ENCODE measurements around the gene SPATS2. TPM values are rescaled to one million over a fixed set of nuclear protein-coding genes. Genes with fewer than 3 reads are reported as not detected.
A peak's percentile ranks its signal among the peaks of the same experiment; 100 is the strongest.

SPATS2 gene
- total and polyA plus RNA-seq, 2 of the 4 experiments (the other 2 are of a cell fraction) = 50.6 to 63.3 TPM

DNA sequence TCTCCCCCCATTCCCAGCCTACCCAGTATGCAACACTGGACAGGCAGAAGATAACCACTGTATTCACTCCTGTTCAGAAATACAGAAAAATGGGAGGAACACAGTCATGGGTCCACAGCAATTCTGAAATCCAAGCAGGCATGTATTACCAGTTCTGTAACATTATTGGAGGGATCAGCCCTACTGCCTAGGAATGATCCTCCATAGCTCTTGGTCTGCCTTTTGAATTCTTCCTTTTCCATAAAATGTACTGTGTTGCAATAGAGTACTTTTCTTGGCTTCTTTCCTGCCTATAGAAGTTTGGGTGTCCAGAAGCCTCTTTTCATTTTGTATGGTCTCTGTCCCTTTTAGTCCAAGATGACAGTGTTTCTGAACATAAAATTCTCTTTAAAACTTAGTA lies 46.5 kb downstream of the SPATS2 start:
- Histone ChIP-seq H2BK5ac (ENCODE audit: low read depth, low read length, poor library complexity, severe bottlenecking) (peak overlapping the region; percentile 11), H3K9ac (ENCODE audit: low read depth, low read length) (no peak overlapping the region), H2BK15ac (ENCODE audit: low read depth, low read length) (no peak overlapping the region), H3K9me1 (ENCODE audit: insufficient read depth, low read length) (peaks cover 12% of the 10 kb centered on the region), H2AK5ac (ENCODE audit: low read depth, low read length) (no peak overlapping the region), H3K4ac (ENCODE audit: low read depth, low read length) (no peak overlapping the region), H2AK9ac (replicated peaks; ENCODE audit: low read depth, low read length, poor library complexity) (no peak overlapping the region), H4K5ac (ENCODE audit: low read depth, low read length) (no peak overlapping the region), H2BK120ac (ENCODE audit: low read depth, low read length) (no peak overlapping the region), H2AFZ (replicated peaks; ENCODE audit: low read length, poor library complexity) (no peak overlapping the region), H3K56ac (ENCODE audit: extremely low read depth, insufficient read depth, low read length) (no peak overlapping the region), H4K91ac (ENCODE audit: insufficient read depth, low read depth, low read length) (no peak overlapping the region), H3K4me2 (ENCODE audit: low read depth, low read length) (no peak overlapping the region), H4K20me1 (ENCODE audit: insufficient read depth, low read length) (peaks cover 19% of the 10 kb centered on the region), H3K4me3 (ENCODE audit: insufficient read depth, low read depth, low read length) (no peak overlapping the region), H3K36me3 (ENCODE audit: control insufficient read depth, insufficient read depth, low read length) (no peaks in the 10 kb centered on the region), H3K23ac (ENCODE audit: low read depth, low read length) (no peak overlapping the region), H3K79me1 (ENCODE audit: low read depth in 1 of 2, low read length in 2 of 2) (peaks cover 34 to 82% of the 10 kb centered on the region in 2 experiments), H3K14ac (replicated peaks; ENCODE audit: low read depth, low read length) (0 out of 2 replicates have a peak overlapping the region, but pooled peaks have one; percentile 36), H2BK20ac (ENCODE audit: low read depth, low read length) (no peak overlapping the region), H3K9me3 (ENCODE audit: control insufficient read depth, insufficient read depth, low read length) (no peaks in the 10 kb centered on the region), H4K8ac (ENCODE audit: low read depth in 2 of 2, low read length in 2 of 2) (no peak overlapping the region), H3K18ac (ENCODE audit: low read depth, low read length) (no peak overlapping the region), H3K27me3 (ENCODE audit: control insufficient read depth, insufficient read depth, low read length) (no peaks in the 10 kb centered on the region), H3K4me1 (ENCODE audit: control insufficient read depth, insufficient read depth, low read length) (peaks cover 3% of the 10 kb centered on the region; the same call in 1 of the 2 replicates), H3K27ac (ENCODE audit: insufficient read depth, low read length) (no peak overlapping the region)
- ChIA-PET POLR2A (ENCODE audit: unreplicated experiment) (no interaction called here), CTCF (no interaction called here)
- in situ Hi-C loops (cut with MboI; ENCODE audit: low sequenced_read_pairs) (no loop called here), intact Hi-C loops (cut with micrococcal nuclease) (no loop called here), dilution Hi-C loops (cut with HindIII; ENCODE audit: low sequenced_read_pairs, unreplicated experiment) (no loop called here)
- TF ChIP-seq MAZ (IDR thresholded peaks at IDR 0.05; ENCODE audit: borderline replicate concordance, low read depth, low read length) (no peak), RCOR1 (IDR thresholded peaks at IDR 0.05; ENCODE audit: insufficient replicate concordance, low read length) (no peak), SMC3 (IDR thresholded peaks at IDR 0.05; ENCODE audit: low read depth, low read length) (no peak), CEBPB (IDR thresholded peaks at IDR 0.05; ENCODE audit: low read depth, low read length) (peak; percentile 70), BHLHE40 (IDR thresholded peaks at IDR 0.05; ENCODE audit: low read depth, low read length) (no peak), NFE2L2 (IDR thresholded peaks at IDR 0.05; ENCODE audit: low read depth, low read length) (no peak), RFX5 (IDR thresholded peaks at IDR 0.05; ENCODE audit: low read depth, low read length) (no peak)
- ATAC-seq (ENCODE audit: low read depth) (peak; percentile 65; the same call in 1 of the 2 replicates), DNase-seq (peak; percentile 25)
- no TSS peak for BruUV-seq (replicated peaks)

All from IMR-90 (cell line).